GM18526 (cell line): Measurements from ENCODE around the gene COMMD1.

Source experiments
- POLR2A ChIP-seq: IDR thresholded peaks from 3 replicates; pipeline ENCODE4 v1.6.1; 2011; ENCODE audit not compliant: insufficient read length; ENCODE audit errors: extremely low read depth

COMMD1 gene

DNA sequence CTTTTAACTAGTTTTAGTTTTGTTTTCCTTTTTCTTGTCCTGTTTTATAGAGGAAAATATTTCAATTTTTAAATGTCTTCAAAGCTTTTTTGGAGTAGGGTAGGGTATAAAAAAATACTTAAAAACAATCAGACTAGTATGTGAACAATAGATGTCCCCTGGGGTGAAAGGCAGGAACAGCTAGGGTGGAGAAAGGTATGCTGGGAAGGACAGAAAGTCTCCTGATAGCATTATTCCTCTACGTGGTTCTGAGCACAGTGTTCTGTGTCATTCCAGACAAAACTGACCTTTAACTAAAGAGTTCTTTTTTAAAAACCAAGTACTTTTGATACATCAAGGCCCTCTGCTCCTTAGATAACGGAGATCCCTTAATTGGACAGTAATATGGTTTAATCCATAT lies 258.4 kb downstream of the COMMD1 start:
- no peak for TF ChIP-seq POLR2A

DNA sequence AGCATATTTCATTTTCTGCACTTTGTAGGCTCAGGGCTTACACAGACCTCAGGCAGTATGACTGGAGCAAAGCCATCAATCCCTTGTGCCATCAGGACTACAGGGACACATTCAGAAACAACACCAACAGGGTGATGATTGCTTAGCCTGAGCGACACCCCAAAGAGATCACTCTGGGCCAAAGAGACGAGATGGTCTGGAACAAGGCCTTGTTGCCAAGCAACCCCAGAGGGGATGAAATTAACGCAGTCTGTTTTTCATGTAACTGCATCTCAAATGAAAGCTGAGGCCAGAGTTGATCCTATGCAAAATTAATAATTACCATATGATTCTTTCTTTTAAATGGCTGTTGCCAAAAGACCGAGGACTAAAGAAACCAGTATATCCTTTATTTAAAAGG lies 270.3 kb downstream of the COMMD1 start:
- TF ChIP-seq POLR2A: no peak

DNA sequence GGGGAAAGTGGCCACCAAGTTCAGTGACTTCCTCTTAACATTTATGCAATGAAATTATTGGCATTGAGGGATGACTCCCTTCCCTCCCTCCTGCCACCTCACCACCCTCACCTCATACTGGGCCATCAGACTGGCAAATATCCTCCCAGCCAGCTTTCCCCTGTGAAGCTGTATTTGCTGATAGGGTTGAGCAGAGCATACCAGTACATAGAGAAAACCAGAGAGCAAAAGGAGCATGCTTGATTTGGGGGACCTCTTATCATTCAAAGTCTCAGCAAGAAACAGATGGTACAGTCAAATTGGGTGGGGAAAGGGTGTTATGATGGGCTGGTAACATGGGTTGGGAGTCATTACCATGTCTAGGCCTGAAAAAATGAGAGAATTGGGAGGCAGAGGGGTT lies 271.3 kb downstream of the COMMD1 start:
- TF ChIP-seq POLR2A: no peak

DNA sequence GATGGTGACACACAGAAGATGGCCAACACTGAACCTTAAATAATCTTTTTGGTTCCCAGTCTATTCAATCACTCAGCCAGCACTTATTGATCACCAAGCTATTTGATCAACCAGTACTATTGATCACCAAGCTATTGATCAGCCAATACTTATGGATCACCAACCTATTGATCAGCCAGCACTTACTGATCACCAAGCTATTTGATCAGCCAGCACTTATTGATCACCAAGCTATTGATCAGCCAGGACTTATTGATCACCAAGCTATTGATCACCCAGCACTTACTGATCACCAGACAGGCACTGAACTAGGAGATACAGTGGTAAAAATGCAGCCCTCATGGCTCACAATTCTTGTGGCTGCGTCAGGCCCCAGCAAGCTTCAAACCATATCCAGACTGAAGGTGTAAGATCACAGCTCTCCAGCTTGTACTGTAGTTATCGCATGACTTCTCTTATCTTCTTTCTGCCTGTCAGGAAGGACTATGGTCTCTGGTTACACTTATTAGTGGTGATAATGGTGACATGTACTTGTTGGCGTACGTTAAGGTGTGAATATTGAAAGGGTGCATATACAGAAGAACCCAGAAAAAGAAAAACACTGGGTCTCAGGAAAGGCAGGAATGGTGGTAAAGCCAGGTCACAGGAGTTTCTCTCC lies 272.0 kb downstream of the COMMD1 start:
- TF ChIP-seq POLR2A: no peak

DNA sequence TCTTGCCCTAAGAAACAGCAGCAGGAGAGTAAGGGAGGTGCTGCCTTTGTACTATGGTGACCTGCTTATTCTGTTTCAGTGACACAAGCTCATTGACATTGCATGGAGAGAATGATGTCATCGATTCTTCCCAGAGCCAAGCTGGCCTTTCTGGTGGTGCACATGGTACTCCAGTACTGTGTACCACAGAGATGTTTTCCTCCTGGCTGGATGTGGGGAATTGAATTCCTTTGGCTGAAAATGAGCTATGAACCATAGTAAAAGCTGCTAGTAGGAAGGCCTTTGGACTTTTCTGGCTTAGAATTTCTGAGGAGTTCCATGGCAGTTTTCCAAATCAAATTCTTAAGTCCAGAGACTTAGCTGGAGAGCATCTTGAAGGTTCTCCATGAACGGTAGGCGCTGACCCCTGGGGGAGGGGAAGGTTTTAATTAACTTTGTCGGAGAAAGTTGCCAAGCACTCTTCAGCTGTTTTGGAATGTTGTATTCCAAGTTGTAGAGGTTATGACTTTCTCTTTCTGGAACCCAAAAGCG lies 273.3 kb downstream of the COMMD1 start:
- TF ChIP-seq POLR2A: no peak

DNA sequence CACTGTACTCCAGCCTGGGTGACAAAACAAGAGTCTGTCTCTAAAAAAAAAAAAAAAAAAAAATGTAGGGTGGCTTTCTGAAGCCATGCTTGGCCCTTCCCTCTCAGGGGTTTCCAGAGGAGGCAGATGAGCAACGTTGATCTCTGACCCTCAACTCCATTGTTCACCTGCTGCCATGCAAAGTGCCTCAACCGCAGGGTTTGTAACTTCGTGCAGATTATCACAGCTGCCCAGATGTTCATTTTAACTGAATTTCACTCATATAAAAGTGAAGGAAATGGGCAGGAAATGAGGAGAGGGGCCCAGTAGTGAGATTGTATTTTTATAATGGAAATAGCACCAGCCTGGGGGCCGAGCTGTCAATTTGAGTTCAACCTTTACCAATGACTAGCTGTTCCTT lies 275.5 kb downstream of the COMMD1 start:
- no peak for TF ChIP-seq POLR2A

DNA sequence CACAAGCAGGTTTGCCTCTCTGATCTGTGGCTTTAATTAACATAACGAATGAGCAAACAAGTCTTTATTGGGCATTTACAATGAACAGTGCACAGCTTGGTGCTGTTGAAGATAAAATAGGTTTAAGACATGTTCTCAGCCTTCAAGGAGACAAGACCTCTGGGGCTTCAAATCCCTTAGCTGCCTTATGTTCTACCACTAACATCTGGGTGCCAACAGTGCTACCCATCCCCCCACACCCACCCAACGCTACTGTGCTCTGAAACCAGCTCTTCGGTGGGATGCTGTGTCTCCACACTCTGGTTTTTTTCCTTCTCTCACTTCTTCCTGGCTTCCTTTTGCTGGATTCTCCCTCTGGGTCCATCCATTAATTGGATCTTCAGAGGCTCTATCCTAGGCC lies 276.4 kb downstream of the COMMD1 start:
- TF ChIP-seq POLR2A: no peak

DNA sequence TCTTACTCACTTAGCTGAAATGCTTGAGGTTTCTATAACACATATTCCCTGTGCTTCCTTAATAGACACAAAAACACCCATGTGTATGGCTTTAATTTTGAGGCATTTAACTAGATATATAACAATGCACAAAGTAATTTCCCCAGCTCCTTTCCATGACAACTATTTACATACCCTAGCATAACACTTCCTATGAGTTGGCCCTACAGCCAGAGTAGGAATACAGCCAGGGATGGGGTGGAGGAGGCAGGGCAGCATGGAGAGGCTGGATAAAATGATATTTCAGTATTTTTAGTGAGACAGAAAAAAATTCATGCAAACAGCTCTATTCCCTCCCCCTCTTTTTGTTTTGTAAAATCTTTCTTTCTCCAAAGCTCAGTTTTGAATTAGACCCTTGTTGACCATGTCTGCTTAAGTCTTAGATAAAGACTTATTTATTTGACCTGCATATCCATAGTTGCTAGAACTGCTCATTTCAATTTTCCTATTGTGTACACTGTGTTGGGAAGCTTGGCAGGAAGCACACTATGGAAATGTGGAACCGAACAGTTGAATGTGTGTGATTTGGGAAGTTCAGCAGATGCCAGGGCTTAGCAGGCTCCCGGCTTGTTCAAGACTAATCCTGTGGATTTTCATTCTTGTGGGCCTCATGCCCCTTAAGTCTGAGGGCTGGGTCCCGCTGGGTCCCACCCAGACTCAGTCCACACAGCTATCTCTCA lies 279.2 kb downstream of the COMMD1 start:
- TF ChIP-seq POLR2A: no peak
